GM19238 (cell line): ENCODE data around the gene DENND4C.
A peak's percentile ranks its signal among the peaks of the same experiment; 100 is the strongest.
"Not testable (repeated sequence)": the region's sequence is repeated elsewhere in the genome, so short reads cannot be mapped to it uniquely, and the experiment has no call there.

Source experiments
- DNase-seq: peaks from one replicate; pipeline ENCODE4 v3.0.0; 2011; ENCODE audit warnings: low spot score; ENCODE audit not compliant: insufficient read length

DENND4C gene

GRCh38 chr9:19230355-19231125, at the start of gene DENND4C:
DENND4C (plus strand) TSS chr9:19230693; CDS start chr9:19276175, 45,482 bp downstream.
- DNase-seq, result peak; percentile 66

- no peak for DNase-seq
These were observed 49.5 kb upstream of the DENND4C start for GRCh38 chr9:19180991-19181390.

- DNase-seq, result no peak
These were observed 48.9 kb upstream of the DENND4C start for GRCh38 chr9:19181561-19181960.

- DNase-seq, result peak; percentile 29
These were observed 46.2 kb upstream of the DENND4C start for GRCh38 chr9:19184144-19184917.

GRCh38 chr9:19185191-19185590, 45.3 kb upstream of the DENND4C start:
- no peak for DNase-seq

GRCh38 chr9:19186232-19186631, 44.3 kb upstream of the DENND4C start:
- no peak for DNase-seq

- no peak for DNase-seq
These were observed 41.7 kb upstream of the DENND4C start for GRCh38 chr9:19188771-19189170.

- no peak for DNase-seq
These were observed 38.1 kb upstream of the DENND4C start for GRCh38 chr9:19192202-19193028.

GRCh38 chr9:19193029-19193324, 37.5 kb upstream of the DENND4C start:
- no peak for DNase-seq

- not testable (repeated sequence) for DNase-seq
These were observed 37.0 kb upstream of the DENND4C start for GRCh38 chr9:19193358-19193973.

- no peak for DNase-seq
These were observed 32.1 kb upstream of the DENND4C start for GRCh38 chr9:19198406-19198805.

GRCh38 chr9:19199012-19199411, 31.5 kb upstream of the DENND4C start:
- DNase-seq, result no peak

- no peak for DNase-seq
These were observed 30.3 kb upstream of the DENND4C start for GRCh38 chr9:19200229-19200628.

GRCh38 chr9:19201899-19202891, 28.3 kb upstream of the DENND4C start:
- no peak for DNase-seq

GRCh38 chr9:19203058-19203457, 27.4 kb upstream of the DENND4C start:
- no peak for DNase-seq

- no peak for DNase-seq
These were observed 21.8 kb upstream of the DENND4C start for GRCh38 chr9:19208653-19209052.

- DNase-seq, result no peak
These were observed 21.3 kb upstream of the DENND4C start for GRCh38 chr9:19209188-19209587.

GRCh38 chr9:19213823-19214222, 16.7 kb upstream of the DENND4C start:
- DNase-seq, result no peak

GRCh38 chr9:19216466-19216865, 14.0 kb upstream of the DENND4C start:
- DNase-seq, result no peak

GRCh38 chr9:19221326-19221725, 9.2 kb upstream of the DENND4C start:
- DNase-seq, result no peak
